ENCODE data around the gene ENO1.

ENO1 gene

GRCh38 chr1:8813016-8813763 lies 65.3 kb downstream of the ENO1 start:
- no peak for DNase-seq (ENCODE audit: low read depth, low spot score)

- DNase-seq (ENCODE audit: low read depth, low spot score), result no peak
Observed at GRCh38 chr1:8812081-8812480, 66.4 kb downstream of the ENO1 start.

Data from activated CD4-positive, CD25-positive, alpha-beta regulatory T cell treated with anti-CD3 and anti-CD28 coated beads, Interleukin-2, amount 50 U/mL, for 16 hours (primary cell).